Psoas muscle (tissue), 8 donors: Measurements from ENCODE around the gene ABHD11. TPM values are rescaled to one million over a fixed set of nuclear protein-coding genes. Genes with fewer than 3 reads are reported as not detected.
"Not testable (repeated sequence)": the region's sequence is repeated elsewhere in the genome, so short reads cannot be mapped to it uniquely, and the experiment has no call there.

ENCODE experiments used
- ATAC-seq, 4 donors: fragments of 200-7000 bp; cut with Tn5 transposase; one replicate each; pipeline ENCODE4 v1.9.1; 2020; ENCODE audit warnings: moderate library complexity in 3 of 4, mild to moderate bottlenecking in 2 of 4
- DNase-seq, 2 donors: peaks; one replicate each; pipeline ENCODE4 v3.0.0-alpha.2; 2020
- H3K27ac ChIP-seq: fragments of 200-600 bp; one replicate; pipeline ENCODE4 v1.8.0; 2022
- H3K27me3 ChIP-seq, 3 donors: fragments of 200-600 bp in 1 of 3; one replicate each; pipeline versions ENCODE4 v1.6.1 to v1.8.0; 2013 to 2022; ENCODE audit warnings: low read length in 2 of 3, mild to moderate bottlenecking in 2 of 3, moderate library complexity in 1 of 3; ENCODE audit not compliant: insufficient read depth in 3 of 3
- H3K36me3 ChIP-seq, 2 donors: fragments of 200-600 bp in 1 of 2; one replicate each; pipeline versions ENCODE4 v1.6.1 to v1.8.0; 2013 to 2022; ENCODE audit warnings: low read depth in 1 of 2, mild to moderate bottlenecking in 1 of 2, moderate library complexity in 1 of 2; ENCODE audit not compliant: insufficient read depth in 1 of 2
- H3K4me1 ChIP-seq: fragments of 200-600 bp; one replicate; pipeline ENCODE4 v1.8.0; 2022
- H3K4me3 ChIP-seq: fragments of 200-600 bp; one replicate; pipeline ENCODE4 v1.8.0; 2022; ENCODE audit warnings: mild to moderate bottlenecking
- H3K9me3 ChIP-seq: fragments of 200-600 bp; one replicate; pipeline ENCODE4 v1.8.0; 2022
- CTCF ChIP-seq: fragments of 200-600 bp; IDR thresholded peaks from one replicate; pipeline ENCODE4 v1.8.0; 2022; ENCODE audit warnings: antibody characterized with exemption
- WGBS, 3 donors: extraction: QIAGEN DNeasy Blood & Tissue Kit; methylation state at CpG; one replicate each; pipeline versions ENCODE4 v1.1.6 to v1.1.7; 2013; 5-methylcytosine and 5-hydroxymethylcytosine counted together
- intact Hi-C, 2 donors: fragments of 100-400 bp; cut with DNase I; formaldehyde crosslinking; loops; one replicate each; pipeline versions ENCODE4 v1.11.0 to v1.14.2; 2022
- long read RNA-seq, 2 donors: library from polyadenylated mRNA; unstranded; transcript quantifications; one replicate each; pipeline ENCODE4 v2.0.0, GENCODE V29; 2021
- polyA plus RNA-seq, 3 donors: library from polyadenylated mRNA; stranded (reverse); fragments of 200-250 nt; gene quantifications; one replicate each; pipeline ENCODE4 v1.2.3, GENCODE V29; 2013
- total RNA-seq, 4 donors: library from RNA; stranded (reverse); fragmentation: NEBNext Ultra II Directional in 2 of 4; extraction: Animal tissue kit (Norgen Biotek cat#: 25700) in 2 of 4; gene quantifications; one replicate each; pipeline versions ENCODE4 v1.2.1 to v1.2.4, GENCODE V29; 2021 to 2023
- donor health status: healthy with polysubstance abuse.
- donor health status: DM: no; HTN: no; CAD: no; lungs with moderate emphysema.
- donor health status: Bipolar disorder and iron deficiency.
- donor health status: healthy.
- donor health status: DM: yes; HTN: yes; CAD: no.
- donor health status: DM: no; HTN: no; CAD: no.
- donor health status: DM: no; HTN: no; CAD: no.
- donor health status: DM: yes; HTN: yes; CAD: no.

The ABHD11 gene, protein sequence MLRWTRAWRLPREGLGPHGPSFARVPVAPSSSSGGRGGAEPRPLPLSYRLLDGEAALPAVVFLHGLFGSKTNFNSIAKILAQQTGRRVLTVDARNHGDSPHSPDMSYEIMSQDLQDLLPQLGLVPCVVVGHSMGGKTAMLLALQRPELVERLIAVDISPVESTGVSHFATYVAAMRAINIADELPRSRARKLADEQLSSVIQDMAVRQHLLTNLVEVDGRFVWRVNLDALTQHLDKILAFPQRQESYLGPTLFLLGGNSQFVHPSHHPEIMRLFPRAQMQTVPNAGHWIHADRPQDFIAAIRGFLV
- total RNA-seq (10 to 100 TPM in 2 of 4 donors, 1 to 10 TPM in 2; 6.8 to 16.9 (median 11.5) TPM), polyA plus RNA-seq (10 to 100 TPM in 2 of 3 donors, 1 to 10 TPM in 1; 7.4 to 26.6 (median 14.1) TPM)
- long read RNA-seq, donor 1, transcript ABHD11-201 (6 exons, 1,483 nt): major isoform, 7 of 9 reads
- long read RNA-seq, donor 1, partial matches to known transcripts: 2 of 9 reads
- long read RNA-seq, donor 1, other reads (novel, unspliced or antisense): 0 of 9 reads
- long read RNA-seq, donor 2, transcript ABHD11-201 (6 exons, 1,483 nt): major isoform, 10 of 17 reads
- long read RNA-seq, donor 2, partial matches to known transcripts: 3 of 17 reads
- long read RNA-seq, donor 2, other reads (novel, unspliced or antisense): 2 of 17 reads

- Histone ChIP-seq H3K9me3 (no peaks in the 10 kb centered on the region), H3K4me1 (no peaks in the 10 kb centered on the region), H3K4me3 (peak within 1 kb of the TSS; percentile 91), H3K27me3 (no peaks in the 10 kb centered on the region), H3K36me3 (peaks cover 4 to 20% of the 10 kb centered on the region in 2 donors), H3K27ac (peak within 1 kb of the TSS; percentile 83)
- DNase-seq (peak; percentile 96 to 99), ATAC-seq (peak; percentile 95 to 97 (median 96))
- WGBS, 3 donors: 0% methylated on average over 67 to 84 of the region's 84 CpGs
- TF ChIP-seq CTCF: no peak
- intact Hi-C loops: loop anchor here in 1 of 2 donors (10.0 kb wide), 1 partner anchor 116 kb away; no protein-coding TSS in a partner anchor
Measured at GRCh38 chr7:73738612-73739386, at the start of gene ABHD11. Gene ABHD11 (minus strand): TSS chr7:73738802. CDS start chr7:73738770, 32 bp downstream.

- H3K27ac ChIP-seq, H3K27me3 ChIP-seq, intact Hi-C loops, H3K4me1 ChIP-seq, ATAC-seq, DNase-seq, H3K36me3 ChIP-seq, H3K4me3 ChIP-seq, H3K9me3 ChIP-seq: not testable (repeated sequence)
- WGBS, 3 donors: 75 to 87% (median 82%) methylated on average over 1 of the region's 1 CpG
Measured at GRCh38 chr7:73787786-73788048, 49.1 kb upstream of the ABHD11 start.

GRCh38 chr7:73786588-73786987 is 48.0 kb upstream of the ABHD11 start:
- no peak for TF ChIP-seq CTCF
- Histone ChIP-seq H3K27ac (no peak overlapping the region), H3K4me3 (no peak overlapping the region), H3K4me1 (no peaks in the 10 kb centered on the region), H3K36me3 (no peaks in the 10 kb centered on the region), H3K9me3 (no peaks in the 10 kb centered on the region), H3K27me3 (no peaks in the 10 kb centered on the region)
- no peak for DNase-seq
- ATAC-seq: no peak
- intact Hi-C loops: no loop called here
- 52 to 71% (median 63%) methylated on average over 1 of the region's 1 CpG for WGBS, 3 donors

GRCh38 chr7:73779517-73779916 is 40.9 kb upstream of the ABHD11 start:
- TF ChIP-seq CTCF: no peak
- no peaks in the 10 kb centered on the region for H3K36me3 ChIP-seq
- ATAC-seq: no peak

More at GRCh38 chr7:73779517-73779916, 40.9 kb upstream of the ABHD11 start:
- DNase-seq: no peak
- Histone ChIP-seq H3K27ac (no peak overlapping the region), H3K9me3 (no peaks in the 10 kb centered on the region), H3K4me1 (no peaks in the 10 kb centered on the region), H3K27me3 (peaks cover 0 to 4% (median 0%) of the 10 kb centered on the region in 3 donors), H3K4me3 (no peak overlapping the region)
- WGBS, 3 donors: 74 to 82% (median 80%) methylated on average over 1 of the region's 1 CpG
- intact Hi-C loops: no loop called here
